Neural cell (in vitro differentiated cells): Measurements from ENCODE around the gene KTI12. TPM values are rescaled to one million over a fixed set of nuclear protein-coding genes. Genes with fewer than 3 reads are reported as not detected.

Experiments used
- H2AFZ ChIP-seq: fragments of 200-600, 300-800 bp; sonication (generic), shearing (Covaris generic); 2 replicates; pipeline ENCODE4 v1.6.0; 2014; ENCODE audit warnings: low read depth, mild to moderate bottlenecking, antibody characterized with exemption, low read length, moderate library complexity
- H3F3A ChIP-seq: fragments of 200-600 bp; shearing (Covaris generic); 2 replicates; pipeline ENCODE4 v1.6.1; 2016; ENCODE audit warnings: mild to moderate bottlenecking, moderate library complexity, mixed read lengths, antibody characterized with exemption, low read length; ENCODE audit not compliant: insufficient read depth, poor library complexity, severe bottlenecking
- H3K27ac ChIP-seq: fragments of 200-600, 300-800 bp; sonication (generic), shearing (Covaris generic); 2 replicates; pipeline ENCODE4 v1.5.1; 2014; ENCODE audit warnings: mild to moderate bottlenecking, low read length, moderate library complexity
- H3K27me3 ChIP-seq: fragments of 300-800, 200-600 bp; sonication (generic), shearing (Covaris generic); 2 replicates; pipeline ENCODE4 v1.6.0; 2014; ENCODE audit warnings: mild to moderate bottlenecking, low read depth, low read length, moderate library complexity; ENCODE audit not compliant: insufficient read depth
- H3K36me3 ChIP-seq: fragments of 300-800, 200-600 bp; sonication (generic), shearing (Covaris generic); 2 replicates; pipeline ENCODE4 v1.5.1; 2014; ENCODE audit warnings: mild to moderate bottlenecking, antibody characterized with exemption, low read length, moderate library complexity; ENCODE audit not compliant: insufficient read depth
- H3K4me2 ChIP-seq: fragments of 300-800, 200-600 bp; sonication (generic), shearing (Covaris generic); 2 replicates; pipeline ENCODE4 v1.6.0; 2014; ENCODE audit warnings: mild to moderate bottlenecking, low read length
- H3K4me3 ChIP-seq: fragments of 300-800, 200-600 bp; sonication (generic), shearing (Covaris generic); 2 replicates; pipeline ENCODE4 v1.5.1; 2014; ENCODE audit warnings: mild to moderate bottlenecking, low read length, moderate library complexity
- H3K79me2 ChIP-seq: fragments of 200-600 bp; shearing (Covaris generic); replicated peaks from 2 replicates; pipeline ENCODE4 v1.6.0; 2014; ENCODE audit warnings: mild to moderate bottlenecking, low read length, moderate library complexity; ENCODE audit not compliant: insufficient read depth
- H3K9ac ChIP-seq: fragments of 300-800, 200-600 bp; sonication (generic), shearing (Covaris generic); 2 replicates; pipeline ENCODE4 v1.6.1; 2016; ENCODE audit warnings: mild to moderate bottlenecking, low read length, mixed read lengths
- H3K9me2 ChIP-seq: fragments of 200-600 bp; shearing (Covaris generic); 2 replicates; pipeline ENCODE4 v1.6.1; 2016; ENCODE audit warnings: mild to moderate bottlenecking, low read length, mixed read lengths; ENCODE audit not compliant: insufficient read depth
- H3K9me3 ChIP-seq: fragments of 200-600, 300-800 bp; sonication (generic), shearing (Covaris generic); 2 replicates; pipeline ENCODE4 v1.6.1; 2016; ENCODE audit warnings: mild to moderate bottlenecking, mixed run types, low read length, moderate library complexity, mixed read lengths
- H4K20me1 ChIP-seq: fragments of 200-600 bp; shearing (Covaris generic); 2 replicates; pipeline ENCODE4 v1.6.1; 2016; ENCODE audit warnings: mild to moderate bottlenecking, mixed run types; ENCODE audit not compliant: insufficient read depth
- CTCF ChIP-seq: fragments of 450-650 bp; IDR thresholded peaks from 2 replicates; pipeline ENCODE4 v1.5.1; 2014; ENCODE audit warnings: antibody characterized with exemption, mild to moderate bottlenecking, moderate library complexity; ENCODE audit not compliant: poor library complexity, severe bottlenecking
- EP300 ChIP-seq: fragments of 450-650 bp; conservative IDR thresholded peaks from 2 replicates; pipeline ENCODE4 v1.6.1; 2014; ENCODE audit warnings: antibody characterized with exemption, mild to moderate bottlenecking, moderate library complexity; ENCODE audit not compliant: poor library complexity, severe bottlenecking
- EZH2 ChIP-seq: fragments of 200-600, 300-800 bp; shearing (Covaris generic), sonication (generic); IDR thresholded peaks from 2 replicates; pipeline ENCODE4 v1.6.1; 2014; ENCODE audit warnings: antibody characterized with exemption, low read length, borderline replicate concordance, mild to moderate bottlenecking; ENCODE audit not compliant: insufficient read depth, poor library complexity, severe bottlenecking
- MXI1 ChIP-seq: fragments of 450-650 bp; conservative IDR thresholded peaks from 2 replicates; pipeline ENCODE4 v1.6.1; 2014; ENCODE audit warnings: antibody characterized with exemption, mild to moderate bottlenecking; ENCODE audit not compliant: poor library complexity, severe bottlenecking
- POLR2AphosphoS5 ChIP-seq: IDR thresholded peaks from 2 replicates; pipeline ENCODE4 v1.6.1; 2012
- RAD21 ChIP-seq: fragments of 450-650 bp; conservative IDR thresholded peaks from 2 replicates; pipeline ENCODE4 v1.6.1; 2014; ENCODE audit warnings: antibody characterized with exemption, mild to moderate bottlenecking, moderate library complexity
- REST ChIP-seq: IDR thresholded peaks from 2 replicates; pipeline ENCODE4 v1.6.1; 2012; ENCODE audit warnings: borderline replicate concordance
- SMC3 ChIP-seq: fragments of 450-650 bp; conservative IDR thresholded peaks from 2 replicates; pipeline ENCODE4 v1.6.1; 2014; ENCODE audit warnings: antibody characterized with exemption, mild to moderate bottlenecking, moderate library complexity; ENCODE audit not compliant: poor library complexity
- TAF1 ChIP-seq: IDR thresholded peaks from 2 replicates; pipeline ENCODE4 v1.6.1; 2012; ENCODE audit warnings: low read depth
- polyA plus RNA-seq: library from polyadenylated mRNA; depleted of rRNA; stranded (reverse); fragments of >200 nt; gene quantifications from 2 replicates; pipeline ENCODE4 v1.2.3, GENCODE V29; 2014

The KTI12 gene
- polyA plus RNA-seq, 1 donor from 2014 or later = 14.0 TPM

GRCh38 chr1:52056163-52056936 lies 22.7 kb upstream of the KTI12 start, which contains the start of gene BTF3L4:
Gene BTF3L4 (plus strand): TSS chr1:52056295. CDS start chr1:52059848, 3,553 bp downstream.
- Histone ChIP-seq H3K27me3 (no peaks in the 10 kb centered on the region), H3K9me2 (no peaks in the 10 kb centered on the region), H3K36me3 (peaks cover 6% of the 10 kb centered on the region), H3K9me3 (no peaks in the 10 kb centered on the region), H2AFZ (peak within 1 kb of the TSS; percentile 65), H3F3A (no peaks in the 10 kb centered on the region), H3K79me2 (peaks cover 76% of the 10 kb centered on the region), H4K20me1 (no peaks in the 10 kb centered on the region), H3K4me3 (peak within 1 kb of the TSS; percentile 80), H3K4me2 (peak within 1 kb of the TSS; percentile 92), H3K9ac (peak within 1 kb of the TSS; percentile 95), H3K27ac (peak within 1 kb of the TSS; percentile 97)
- peak; percentile 91 for TF ChIP-seq REST
- TF ChIP-seq CTCF = no peak
- peak; percentile 40 for TF ChIP-seq SMC3
- no peak for TF ChIP-seq EZH2
- TF ChIP-seq EP300 = peak; percentile 52
- peak; percentile 84 for TF ChIP-seq MXI1
- peak; percentile 96 for TF ChIP-seq POLR2AphosphoS5
- peak; percentile 15 for TF ChIP-seq RAD21
- peak; percentile 43 for TF ChIP-seq TAF1

GRCh38 chr1:52055866-52056162 lies 22.2 kb upstream of the KTI12 start:
- no peaks in the 10 kb centered on the region for H3K27me3 ChIP-seq
- H3K4me2 ChIP-seq = peak overlapping the region; percentile 37
- peak overlapping the region; percentile 95 for H3K9ac ChIP-seq
- TF ChIP-seq RAD21 (no peak), MXI1 (no peak), CTCF (no peak), TAF1 (no peak), REST (no peak), SMC3 (no peak), POLR2AphosphoS5 (no peak), EP300 (no peak), EZH2 (no peak)
- peaks cover 75% of the 10 kb centered on the region for H3K79me2 ChIP-seq
- no peaks in the 10 kb centered on the region for H3F3A ChIP-seq
- H3K36me3 ChIP-seq = peaks cover 4% of the 10 kb centered on the region
- H3K4me3 ChIP-seq = peak overlapping the region; percentile 80
- peak overlapping the region; percentile 97 for H3K27ac ChIP-seq
- H3K9me2 ChIP-seq = no peaks in the 10 kb centered on the region
- H2AFZ ChIP-seq = peak overlapping the region; percentile 65
- H4K20me1 ChIP-seq = no peaks in the 10 kb centered on the region
- H3K9me3 ChIP-seq = no peaks in the 10 kb centered on the region
